Ectodermal cell (in vitro differentiated cells): ENCODE results near the gene MTUS2.

Experiments
- H3K27ac ChIP-seq: 2 replicates; pipeline ENCODE4 v1.7.0; 2013; ENCODE audit warnings: mild to moderate bottlenecking, low read depth, low read length; ENCODE audit not compliant: insufficient read depth, poor library complexity, severe bottlenecking
- H3K27me3 ChIP-seq: 2 replicates; pipeline ENCODE4 v1.7.0; 2013; ENCODE audit warnings: mild to moderate bottlenecking, low read length; ENCODE audit not compliant: insufficient read depth, control insufficient read depth, poor library complexity, severe bottlenecking
- H3K36me3 ChIP-seq: one replicate; pipeline ENCODE4 v1.7.0; 2013; ENCODE audit warnings: low read length; ENCODE audit not compliant: control insufficient read depth, insufficient read depth
- H3K4me1 ChIP-seq: one replicate; pipeline ENCODE4 v1.7.0; 2013; ENCODE audit warnings: low read length; ENCODE audit not compliant: control insufficient read depth, insufficient read depth
- H3K4me3 ChIP-seq: 2 replicates; pipeline ENCODE4 v1.7.0; 2013; ENCODE audit warnings: low read depth, low read length, control low read depth; ENCODE audit not compliant: insufficient read depth
- H3K9me3 ChIP-seq: 2 replicates; pipeline ENCODE4 v1.7.0; 2013; ENCODE audit warnings: mild to moderate bottlenecking, low read length, moderate library complexity; ENCODE audit not compliant: control insufficient read depth
- WGBS, 2 experiments: methylation state at CpG; one replicate each; pipeline ENCODE4 v1.1.7; 2013; ENCODE audit warnings: missing lambda C conversion rate in 2 of 2; 5-methylcytosine and 5-hydroxymethylcytosine counted together

MTUS2 gene

GRCh38 chr13:29165216-29165615, 345.1 kb downstream of the MTUS2 start:
- no peaks in the 10 kb centered on the region for H3K36me3 ChIP-seq
- no peak overlapping the region for H3K4me3 ChIP-seq
- no peaks in the 10 kb centered on the region for H3K9me3 ChIP-seq
- no peaks in the 10 kb centered on the region for H3K27me3 ChIP-seq
- WGBS, 2 experiments = 60 to 74% methylated on average over 3 of the region's 3 CpGs
- no peak overlapping the region for H3K27ac ChIP-seq
- no peaks in the 10 kb centered on the region for H3K4me1 ChIP-seq

DNA sequence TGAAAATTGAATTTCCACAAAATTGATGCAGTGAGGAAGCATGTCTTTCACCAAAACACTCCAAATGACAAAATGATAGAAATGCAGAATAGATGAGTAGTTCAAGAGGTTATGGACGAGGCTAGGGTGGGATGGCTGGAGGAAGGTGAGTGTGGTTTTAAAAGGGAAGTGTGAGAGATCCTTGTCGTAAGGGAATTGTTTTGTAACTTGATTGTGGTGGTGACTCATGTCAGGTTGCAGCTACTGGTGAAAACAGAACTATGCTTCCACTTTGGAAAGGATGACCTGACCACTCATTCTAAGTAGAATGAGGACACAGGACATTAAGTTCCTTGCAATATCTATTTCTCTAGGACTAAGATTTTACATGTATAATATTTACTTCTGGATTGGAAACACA, 345.7 kb downstream of the MTUS2 start:
- H3K9me3 ChIP-seq = no peaks in the 10 kb centered on the region
- no peak overlapping the region for H3K4me3 ChIP-seq
- no peaks in the 10 kb centered on the region for H3K4me1 ChIP-seq
- no peaks in the 10 kb centered on the region for H3K27me3 ChIP-seq
- no peaks in the 10 kb centered on the region for H3K36me3 ChIP-seq
- WGBS, 2 experiments = 59 to 77% methylated on average over 2 of the region's 2 CpGs
- no peak overlapping the region for H3K27ac ChIP-seq

DNA sequence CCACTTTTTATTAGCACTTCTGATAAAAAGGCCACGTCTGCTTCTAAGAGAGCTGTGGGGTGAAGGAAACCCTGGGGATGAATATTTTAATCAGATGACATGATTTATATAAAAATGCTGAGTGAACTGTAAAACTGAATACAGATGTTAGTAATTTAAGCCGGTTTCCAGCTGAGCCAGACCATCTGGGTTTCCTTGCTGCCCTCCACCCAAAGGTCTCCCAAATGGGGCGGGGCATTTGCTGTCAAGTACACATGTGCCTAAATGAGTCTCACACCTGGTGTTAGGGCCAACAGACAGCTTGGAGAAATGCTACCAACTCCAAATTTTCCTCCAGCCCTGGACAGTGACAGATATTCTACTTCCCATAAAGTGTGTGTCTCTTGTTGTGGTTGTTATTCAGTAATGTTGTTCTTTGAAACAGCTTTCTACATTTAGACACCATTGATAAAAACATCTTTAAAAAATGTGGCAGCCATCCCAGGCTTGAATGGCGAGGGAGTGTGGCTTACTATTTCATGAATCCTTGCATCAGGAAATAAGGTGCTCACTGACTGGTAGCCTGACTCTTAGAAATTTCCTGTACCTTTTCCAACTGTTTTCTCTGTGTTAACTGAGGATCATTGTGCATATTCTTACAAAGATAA, 350.4 kb downstream of the MTUS2 start:
- 70 to 77% methylated on average over 4 of the region's 4 CpGs for WGBS, 2 experiments
- Histone ChIP-seq H3K27me3 (no peaks in the 10 kb centered on the region), H3K4me1 (no peaks in the 10 kb centered on the region)

DNA sequence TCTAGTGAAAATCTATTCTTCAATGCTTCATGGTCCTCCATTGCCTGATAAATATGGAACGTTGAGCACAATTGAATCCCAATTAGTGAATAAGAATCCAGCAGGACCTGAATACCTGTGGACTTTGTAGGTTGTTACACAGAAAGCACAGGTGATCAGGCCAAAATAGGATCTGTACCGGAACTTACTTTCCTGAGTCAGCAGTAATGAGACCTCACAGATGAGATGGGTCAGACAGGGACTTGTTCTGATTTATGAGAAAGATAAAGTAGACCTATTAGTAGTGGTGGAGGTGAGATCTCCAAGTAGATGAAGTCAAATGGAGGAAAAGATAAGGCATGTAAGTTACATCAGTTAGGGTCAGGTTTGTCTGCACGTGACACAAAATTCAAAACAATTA, 351.1 kb downstream of the MTUS2 start:
- Histone ChIP-seq H3K27me3 (no peaks in the 10 kb centered on the region), H3K36me3 (no peaks in the 10 kb centered on the region), H3K9me3 (no peaks in the 10 kb centered on the region), H3K4me1 (no peaks in the 10 kb centered on the region), H3K27ac (no peak overlapping the region), H3K4me3 (no peak overlapping the region)
- 86 to 90% methylated on average over 3 of the region's 3 CpGs for WGBS, 2 experiments

More for the DNA sequence above, 350.4 kb downstream of the MTUS2 start:
- H3K27ac ChIP-seq = no peak overlapping the region
- no peaks in the 10 kb centered on the region for H3K36me3 ChIP-seq
- no peak overlapping the region for H3K4me3 ChIP-seq
- no peaks in the 10 kb centered on the region for H3K9me3 ChIP-seq

GRCh38 chr13:29174093-29174492, 354.0 kb downstream of the MTUS2 start:
- no peak overlapping the region for H3K27ac ChIP-seq
- WGBS, 2 experiments = 54 to 62% methylated on average over 3 of the region's 3 CpGs
- H3K36me3 ChIP-seq = no peaks in the 10 kb centered on the region
- peaks cover 2% of the 10 kb centered on the region for H3K9me3 ChIP-seq
- no peaks in the 10 kb centered on the region for H3K27me3 ChIP-seq
- no peaks in the 10 kb centered on the region for H3K4me1 ChIP-seq
- no peak overlapping the region for H3K4me3 ChIP-seq

DNA sequence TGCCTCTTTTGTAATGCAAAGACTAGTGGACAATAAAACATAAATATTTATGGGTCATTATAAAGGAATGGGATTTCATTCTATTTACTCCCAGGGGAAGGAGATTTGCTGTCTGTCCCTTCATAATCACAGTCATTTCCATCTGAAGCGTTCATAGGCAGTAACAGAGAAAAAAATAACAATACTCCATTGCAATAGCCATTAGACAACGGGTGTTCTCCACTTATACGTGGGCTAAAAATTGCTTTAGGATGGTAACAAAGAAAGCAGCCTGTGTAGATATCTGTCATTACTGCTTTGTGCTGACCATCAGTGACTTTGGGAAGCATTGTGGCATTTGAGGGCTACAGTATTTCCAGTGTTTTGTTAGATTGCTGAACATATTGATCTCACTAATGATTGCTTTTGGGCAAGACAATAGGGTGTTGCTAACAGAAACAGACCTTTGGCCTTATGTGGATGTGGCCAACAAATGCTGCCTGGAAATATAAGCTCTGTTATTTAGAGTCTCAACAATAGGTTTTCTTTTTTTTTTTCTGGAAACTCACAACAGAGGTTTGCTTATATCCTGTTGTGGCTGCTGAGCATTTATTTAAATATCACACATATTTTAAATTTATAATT, 355.2 kb downstream of the MTUS2 start:
- H3K27me3 ChIP-seq = no peaks in the 10 kb centered on the region
- H3K27ac ChIP-seq = no peak overlapping the region
- no peak overlapping the region for H3K4me3 ChIP-seq
- H3K4me1 ChIP-seq = no peaks in the 10 kb centered on the region
- WGBS, 2 experiments = 74 to 76% methylated on average over 3 of the region's 3 CpGs
- H3K36me3 ChIP-seq = no peaks in the 10 kb centered on the region
- H3K9me3 ChIP-seq = peaks cover 2% of the 10 kb centered on the region

- 85 to 86% methylated on average over 1 of the region's 1 CpG for WGBS, 2 experiments
- peaks cover 2% of the 10 kb centered on the region for H3K9me3 ChIP-seq
- H3K36me3 ChIP-seq = no peaks in the 10 kb centered on the region
- no peaks in the 10 kb centered on the region for H3K4me1 ChIP-seq
- no peak overlapping the region for H3K4me3 ChIP-seq
- no peaks in the 10 kb centered on the region for H3K27me3 ChIP-seq
- no peak overlapping the region for H3K27ac ChIP-seq
Measured at GRCh38 chr13:29180055-29180454, 359.9 kb downstream of the MTUS2 start.

DNA sequence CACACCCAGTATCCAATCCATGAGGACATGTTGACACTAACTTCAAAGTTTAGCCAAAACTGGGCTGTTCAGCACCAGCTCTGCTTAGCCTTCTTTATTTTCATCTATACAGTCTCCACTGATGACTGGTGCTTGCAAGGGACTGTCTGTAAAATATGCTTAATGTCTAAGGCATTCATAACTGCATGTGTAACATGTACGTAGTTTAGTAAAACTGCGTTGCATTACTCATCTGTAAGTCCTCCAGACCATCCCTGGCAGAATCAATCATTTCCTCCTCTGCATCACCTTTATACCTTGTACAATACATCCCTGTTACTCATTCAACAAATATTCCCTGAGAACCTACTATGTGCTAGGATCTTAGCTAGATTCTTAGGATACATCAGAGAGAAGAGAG, 362.1 kb downstream of the MTUS2 start:
- Histone ChIP-seq H3K4me3 (no peak overlapping the region), H3K4me1 (no peaks in the 10 kb centered on the region), H3K27me3 (no peaks in the 10 kb centered on the region), H3K36me3 (no peaks in the 10 kb centered on the region), H3K9me3 (no peaks in the 10 kb centered on the region), H3K27ac (no peak overlapping the region)
- WGBS, 2 experiments = 87 to 88% methylated on average over 2 of the region's 2 CpGs

DNA sequence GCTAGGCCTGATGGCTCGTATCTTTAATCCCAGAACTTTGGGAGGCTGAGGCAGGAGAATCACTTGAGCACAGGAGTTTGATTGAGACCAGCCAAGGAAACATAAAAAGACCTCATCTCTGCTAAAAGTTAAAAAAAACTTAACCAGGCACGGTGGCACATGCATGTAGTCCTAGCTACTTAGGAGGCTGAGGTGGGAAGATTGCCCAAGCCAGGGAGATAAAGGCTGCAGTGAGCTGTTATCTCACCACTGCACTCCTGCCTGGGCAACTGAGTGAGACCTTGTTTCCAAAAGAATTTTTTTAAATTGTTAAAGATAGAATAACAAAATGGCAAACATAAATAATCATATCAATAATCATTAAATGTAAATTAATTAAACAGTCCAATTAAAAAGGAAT, 365.8 kb downstream of the MTUS2 start:
- no peak overlapping the region for H3K27ac ChIP-seq
- H3K9me3 ChIP-seq = peaks cover 3% of the 10 kb centered on the region
- WGBS, 2 experiments = 76 to 79% methylated on average over 2 of the region's 2 CpGs
- no peaks in the 10 kb centered on the region for H3K36me3 ChIP-seq
- no peaks in the 10 kb centered on the region for H3K4me1 ChIP-seq
- no peaks in the 10 kb centered on the region for H3K27me3 ChIP-seq
- H3K4me3 ChIP-seq = no peak overlapping the region

GRCh38 chr13:29187584-29187983, 367.4 kb downstream of the MTUS2 start:
- H3K4me3 ChIP-seq = no peak overlapping the region
- 79 to 95% methylated on average over 1 of the region's 1 CpG for WGBS, 2 experiments
- no peaks in the 10 kb centered on the region for H3K4me1 ChIP-seq
- no peak overlapping the region for H3K27ac ChIP-seq
- no peaks in the 10 kb centered on the region for H3K36me3 ChIP-seq
- H3K9me3 ChIP-seq = peaks cover 3% of the 10 kb centered on the region
- H3K27me3 ChIP-seq = no peaks in the 10 kb centered on the region
